PC-3 (cell line): ENCODE results near the gene GRIN2C. TPM values are rescaled to one million over a fixed set of nuclear protein-coding genes. Genes with fewer than 3 reads are reported as not detected.

ENCODE experiments used
- ATAC-seq: fragments of 200-7000 bp; cut with Tn5 transposase; 2 replicates; pipeline ENCODE4 v1.9.1; 2020; ENCODE audit warnings: mild to moderate bottlenecking, moderate library complexity
- BruUV-seq: library from RNA; stranded (reverse); fragments of 400-500 nt; replicated peaks from 2 replicates; lab custom pipeline; 2021; lab: Mats Ljungman, UMichigan
- CTCF ChIA-PET: fragments of 300-600 bp; sonication (Branson Sonifier 250); formaldehyde crosslinking; loops from one replicate; lab custom pipeline; 2022; ENCODE audit warnings: antibody characterized with exemption; lab: Charles Lee
- POLR2A ChIA-PET: fragments of 300-600 bp; sonication (Branson Sonifier 250); formaldehyde crosslinking; loops from one replicate; lab custom pipeline; 2022; ENCODE audit warnings: antibody characterized with exemption; ENCODE audit not compliant: unreplicated experiment; lab: Charles Lee
- DNase-seq: peaks from one replicate; pipeline ENCODE4 v3.0.0-alpha.2; 2015
- H2AFZ ChIP-seq: fragments of 300-600 bp; sonication (generic); 2 replicates; pipeline ENCODE4 v1.6.0; 2016; ENCODE audit warnings: antibody characterized with exemption, low read length
- H3F3A ChIP-seq: fragments of 300-600 bp; sonication (generic); one replicate; pipeline ENCODE4 v1.6.0; 2017; ENCODE audit warnings: antibody characterized with exemption, low read length, control low read depth, mild to moderate bottlenecking; ENCODE audit not compliant: unreplicated experiment
- H3K27ac ChIP-seq: fragments of 300-600 bp; sonication (generic); 2 replicates; pipeline ENCODE4 v1.5.1; 2016; ENCODE audit warnings: mild to moderate bottlenecking, low read length
- H3K27me3 ChIP-seq: fragments of 300-600 bp; sonication (generic); 2 replicates; pipeline ENCODE4 v1.6.1; 2016; ENCODE audit warnings: low read length, mixed read lengths
- H3K36me3 ChIP-seq: fragments of 300-600 bp; sonication (generic); 2 replicates; pipeline ENCODE4 v1.6.1; 2016; ENCODE audit warnings: low read depth, mixed run types, low read length, mixed read lengths
- H3K4me1 ChIP-seq: fragments of 300-600 bp; sonication (generic); 2 replicates; pipeline ENCODE4 v1.5.1; 2016; ENCODE audit warnings: low read length; ENCODE audit not compliant: insufficient read depth
- H3K4me2 ChIP-seq: fragments of 300-600 bp; sonication (generic); 2 replicates; pipeline ENCODE4 v1.6.0; 2016; ENCODE audit warnings: low read length
- H3K4me3 ChIP-seq: fragments of 300-600 bp; sonication (generic); 2 replicates; pipeline ENCODE4 v1.5.1; 2016; ENCODE audit warnings: mild to moderate bottlenecking, low read length, mixed read lengths
- H3K79me2 ChIP-seq: fragments of 300-600 bp; sonication (generic); 2 replicates; pipeline ENCODE4 v1.6.1; 2017; ENCODE audit warnings: low read length, mixed read lengths
- H3K9ac ChIP-seq: fragments of 300-600 bp; sonication (generic); 2 replicates; pipeline ENCODE4 v1.6.0; 2016; ENCODE audit warnings: mild to moderate bottlenecking, low read length
- H3K9me2 ChIP-seq: fragments of 300-600 bp; sonication (generic); replicated peaks from 2 replicates; pipeline ENCODE4 v1.6.1; 2016; ENCODE audit warnings: mixed run types, low read length, mixed read lengths
- H3K9me3 ChIP-seq: fragments of 300-600 bp; sonication (generic); 2 replicates; pipeline ENCODE4 v1.6.1; 2016; ENCODE audit warnings: low read length, mixed read lengths
- H4K20me1 ChIP-seq: fragments of 300-600 bp; sonication (generic); 2 replicates; pipeline ENCODE4 v1.6.1; 2016; ENCODE audit warnings: low read length, mixed read lengths
- CTCF ChIP-seq: fragments of 300-600 bp; sonication (generic); conservative IDR thresholded peaks from 2 replicates; pipeline ENCODE4 v1.5.1; 2017; ENCODE audit warnings: antibody characterized with exemption, low read depth, mild to moderate bottlenecking, low read length
- EZH2 ChIP-seq: fragments of 300-600 bp; sonication (generic); IDR thresholded peaks from one replicate; pipeline ENCODE4 v1.6.1; 2017; ENCODE audit warnings: antibody characterized with exemption, mild to moderate bottlenecking, low read length; ENCODE audit not compliant: unreplicated experiment
- EZH2phosphoT487 ChIP-seq: fragments of 300-600 bp; sonication (generic); IDR thresholded peaks from 2 replicates; pipeline ENCODE4 v1.6.1; 2018; ENCODE audit warnings: mild to moderate bottlenecking, antibody characterized with exemption, low read length, borderline replicate concordance
- intact Hi-C: fragments of 100-400 bp; cut with micrococcal nuclease; formaldehyde crosslinking; loops from 2 replicates; pipeline ENCODE4 v1.9.0; 2023
- total RNA-seq: library from RNA; depleted of rRNA; stranded (reverse); fragments of >200 nt; gene quantifications from 2 replicates; pipeline ENCODE4 v1.2.3, GENCODE V29; 2014

Gene GRIN2C
- total RNA-seq, 1 experiment from 2014 or later, result 0.04 TPM

GRCh38 chr17:74872313-74873036 is 12.8 kb upstream of the GRIN2C start, which contains the start of gene FDXR:
TSS of gene FDXR (minus strand) at chr17:74872994. CDS start at chr17:74872944, 50 bp downstream.
- Histone ChIP-seq H4K20me1 (no peaks in the 10 kb centered on the region), H3K4me1 (peaks cover 19% of the 10 kb centered on the region), H3K27ac (peak within 1 kb of the TSS; percentile 54), H3K9me2 (no peaks in the 10 kb centered on the region), H3K79me2 (0 out of 2 replicates have a peak, but pooled peaks cover 3% of the 10 kb centered on the region), H3K9ac (peak within 1 kb of the TSS; percentile 91), H2AFZ (peak within 1 kb of the TSS; percentile 97), H3K4me3 (peak within 1 kb of the TSS; percentile 97), H3K9me3 (no peaks in the 10 kb centered on the region), H3F3A (no peaks in the 10 kb centered on the region), H3K36me3 (no peaks in the 10 kb centered on the region), H3K27me3 (no peaks in the 10 kb centered on the region), H3K4me2 (peak within 1 kb of the TSS; percentile 100)
- DNase-seq (peak; percentile 21), ATAC-seq (peak; percentile 84)
- TF ChIP-seq CTCF, result no peak
- no peak for TF ChIP-seq EZH2phosphoT487
- intact Hi-C loops, result no loop called here
- no TSS peak for BruUV-seq
- POLR2A ChIA-PET, result interaction anchor here (0.5 to 1.0 kb wide), 11 partner anchors 9 to 442 kb away, joined by 3 to 15 read pairs (median 3); partner anchors contain the start of gene SLC25A19
- CTCF ChIA-PET, result interaction anchor here (0.5 to 1.3 kb wide), 6 partner anchors 8 to 329 kb away, joined by 3 to 10 read pairs (median 3); no protein-coding TSS in a partner anchor

- Histone ChIP-seq H3K9me3 (no peaks in the 10 kb centered on the region), H3K9me2 (no peaks in the 10 kb centered on the region), H3K27me3 (no peaks in the 10 kb centered on the region), H3K4me1 (peaks cover 19% of the 10 kb centered on the region), H3K4me2 (peak overlapping the region; percentile 100), H3K27ac (no peak overlapping the region), H4K20me1 (no peaks in the 10 kb centered on the region), H3K36me3 (no peaks in the 10 kb centered on the region), H3F3A (no peaks in the 10 kb centered on the region), H3K9ac (no peak overlapping the region), H3K79me2 (0 out of 2 replicates have a peak, but pooled peaks cover 3% of the 10 kb centered on the region), H2AFZ (no peak overlapping the region), H3K4me3 (peak overlapping the region; percentile 97)
- ChIA-PET POLR2A (no interaction called here), CTCF (no interaction called here)
- no peak for TF ChIP-seq CTCF
- no peak for TF ChIP-seq EZH2
- no peak for TF ChIP-seq EZH2phosphoT487
- DNase-seq, result no peak
- no TSS peak for BruUV-seq
- intact Hi-C loops, result no loop called here
- ATAC-seq, result no peak
Observed at GRCh38 chr17:74871356-74872076, 11.8 kb upstream of the GRIN2C start.
